Osteocyte (in vitro differentiated cells): ENCODE results near the gene ALG10. TPM values are rescaled to one million over a fixed set of nuclear protein-coding genes. Genes with fewer than 3 reads are reported as not detected.

Experiments used
- DNase-seq: peaks from one replicate; pipeline ENCODE4 v3.0.0; 2021; ENCODE audit warnings: mixed read lengths; ENCODE audit not compliant: unreplicated experiment; ENCODE audit errors: extremely low spot score
- H3K27ac Mint-ChIP-seq: one replicate; pipeline ENCODE4 v1.8.0; 2021; ENCODE audit warnings: mild to moderate bottlenecking, mixed read lengths; ENCODE audit not compliant: unreplicated experiment
- H3K27me3 Mint-ChIP-seq: one replicate; pipeline ENCODE4 v1.8.0; 2021; ENCODE audit warnings: mixed read lengths; ENCODE audit not compliant: unreplicated experiment
- H3K36me3 Mint-ChIP-seq: one replicate; pipeline ENCODE4 v1.8.0; 2021; ENCODE audit warnings: mixed read lengths; ENCODE audit not compliant: unreplicated experiment
- H3K4me1 Mint-ChIP-seq: one replicate; pipeline ENCODE4 v1.8.0; 2021; ENCODE audit warnings: mixed read lengths; ENCODE audit not compliant: unreplicated experiment
- H3K4me3 Mint-ChIP-seq: one replicate; pipeline ENCODE4 v1.8.0; 2021; ENCODE audit warnings: mild to moderate bottlenecking, moderate library complexity, mixed read lengths; ENCODE audit not compliant: unreplicated experiment
- H3K9me3 Mint-ChIP-seq: one replicate; pipeline ENCODE4 v1.8.0; 2021; ENCODE audit warnings: mixed read lengths; ENCODE audit not compliant: unreplicated experiment
- CTCF ChIP-seq: fragments of 200-600 bp; sonication (generic); IDR thresholded peaks from 2 replicates; pipeline ENCODE4 v1.5.0; 2021; ENCODE audit warnings: antibody characterized with exemption, mild to moderate bottlenecking, moderate library complexity
- total RNA-seq: library from RNA; stranded (reverse); gene quantifications from 2 replicates; pipeline ENCODE4 v1.2.1, GENCODE V29; 2021

Gene ALG10
- total RNA-seq, 1 donor from 2014 or later = 6.9 TPM

GRCh38 chr12:34051486-34051885 is 29.2 kb downstream of the ALG10 start:
- Mint-ChIP-seq H3K9me3 (peaks cover 22% of the 10 kb centered on the region), H3K36me3 (no peaks in the 10 kb centered on the region), H3K4me3 (no peak overlapping the region), H3K27ac (no peak overlapping the region), H3K4me1 (no peaks in the 10 kb centered on the region), H3K27me3 (no peaks in the 10 kb centered on the region)
- TF ChIP-seq CTCF = no peak
- no peak for DNase-seq

- no peak overlapping the region for H3K4me3 Mint-ChIP-seq
- peaks cover 16% of the 10 kb centered on the region for H3K9me3 Mint-ChIP-seq
- H3K27me3 Mint-ChIP-seq = no peaks in the 10 kb centered on the region
- H3K4me1 Mint-ChIP-seq = no peaks in the 10 kb centered on the region
- no peak for TF ChIP-seq CTCF
- no peaks in the 10 kb centered on the region for H3K36me3 Mint-ChIP-seq
- H3K27ac Mint-ChIP-seq = no peak overlapping the region
- DNase-seq = no peak
Observed at GRCh38 chr12:34054938-34055337, 32.6 kb downstream of the ALG10 start.
